Activated naive CD8-positive, alpha-beta T cell treated with anti-CD3 and anti-CD28 coated beads, Interleukin-2, amount 50 U/mL, for 24 hours (primary cell): ENCODE results near the gene RAPGEF4.

Experiments used
- ATAC-seq: fragments of 150-1000 bp; cut with Tn5 transposase; one replicate; pipeline ENCODE4 v1.10.0; 2021
- DNase-seq: peaks from one replicate; pipeline ENCODE4 v3.0.0; 2021
- H3K27ac Mint-ChIP-seq: one replicate; pipeline ENCODE4 v1.8.0; 2021; ENCODE audit warnings: mild to moderate bottlenecking, mixed read lengths
- H3K27me3 Mint-ChIP-seq: one replicate; pipeline ENCODE4 v1.8.0; 2021; ENCODE audit warnings: mixed read lengths
- H3K36me3 Mint-ChIP-seq: one replicate; pipeline ENCODE4 v1.8.0; 2021; ENCODE audit warnings: low read depth, mixed read lengths
- H3K4me1 Mint-ChIP-seq: one replicate; pipeline ENCODE4 v1.8.0; 2021; ENCODE audit warnings: mixed read lengths
- H3K4me3 Mint-ChIP-seq: one replicate; pipeline ENCODE4 v1.8.0; 2021; ENCODE audit warnings: mild to moderate bottlenecking, moderate library complexity, mixed read lengths
- H3K9me3 Mint-ChIP-seq: one replicate; pipeline ENCODE4 v1.8.0; 2021; ENCODE audit warnings: mixed read lengths

The RAPGEF4 gene

GRCh38 chr2:172985139-172985892 is 249.7 kb downstream of the RAPGEF4 start:
- Mint-ChIP-seq H3K4me3 (peak overlapping the region; percentile 45), H3K36me3 (no peaks in the 10 kb centered on the region), H3K9me3 (no peaks in the 10 kb centered on the region), H3K4me1 (peaks cover 18% of the 10 kb centered on the region), H3K27me3 (peaks cover 4% of the 10 kb centered on the region), H3K27ac (peak overlapping the region; percentile 89)
- ATAC-seq, result peak; percentile 90
- peak; percentile 30 for DNase-seq

GRCh38 chr2:172986040-172986439 is 250.4 kb downstream of the RAPGEF4 start:
- peak; percentile 80 for ATAC-seq

GRCh38 chr2:172988728-172989127 is 253.1 kb downstream of the RAPGEF4 start:
- peaks cover 18% of the 10 kb centered on the region for H3K4me1 Mint-ChIP-seq
- no peak for DNase-seq
- no peak overlapping the region for H3K27ac Mint-ChIP-seq
- ATAC-seq, result no peak
- no peaks in the 10 kb centered on the region for H3K9me3 Mint-ChIP-seq
- no peak overlapping the region for H3K4me3 Mint-ChIP-seq
- no peaks in the 10 kb centered on the region for H3K36me3 Mint-ChIP-seq
- H3K27me3 Mint-ChIP-seq, result peaks cover 4% of the 10 kb centered on the region

More at GRCh38 chr2:172986040-172986439, 250.4 kb downstream of the RAPGEF4 start:
- peak overlapping the region; percentile 89 for H3K27ac Mint-ChIP-seq
- H3K27me3 Mint-ChIP-seq, result peaks cover 4% of the 10 kb centered on the region
- peak overlapping the region; percentile 45 for H3K4me3 Mint-ChIP-seq
- H3K36me3 Mint-ChIP-seq, result no peaks in the 10 kb centered on the region
- DNase-seq, result no peak
- H3K9me3 Mint-ChIP-seq, result no peaks in the 10 kb centered on the region
- peaks cover 18% of the 10 kb centered on the region for H3K4me1 Mint-ChIP-seq

- Mint-ChIP-seq H3K4me1 (peaks cover 5% of the 10 kb centered on the region), H3K27me3 (no peaks in the 10 kb centered on the region), H3K9me3 (no peaks in the 10 kb centered on the region), H3K4me3 (no peak overlapping the region), H3K36me3 (no peaks in the 10 kb centered on the region), H3K27ac (no peak overlapping the region)
- no peak for ATAC-seq
- DNase-seq, result no peak
Observed at GRCh38 chr2:172991031-172991430, 255.4 kb downstream of the RAPGEF4 start.

- DNase-seq (no peak), ATAC-seq (no peak)
- Mint-ChIP-seq H3K4me1 (no peaks in the 10 kb centered on the region), H3K4me3 (no peak overlapping the region), H3K9me3 (no peaks in the 10 kb centered on the region), H3K27ac (no peak overlapping the region), H3K36me3 (no peaks in the 10 kb centered on the region), H3K27me3 (peaks cover 4% of the 10 kb centered on the region)
Observed at GRCh38 chr2:172993139-172993538, 257.5 kb downstream of the RAPGEF4 start.

- no peaks in the 10 kb centered on the region for H3K36me3 Mint-ChIP-seq
- H3K9me3 Mint-ChIP-seq, result no peaks in the 10 kb centered on the region
- ATAC-seq, result no peak
- no peak overlapping the region for H3K4me3 Mint-ChIP-seq
- no peak for DNase-seq
- H3K4me1 Mint-ChIP-seq, result no peaks in the 10 kb centered on the region
- peaks cover 6% of the 10 kb centered on the region for H3K27me3 Mint-ChIP-seq
- H3K27ac Mint-ChIP-seq, result no peak overlapping the region
Observed at GRCh38 chr2:172993931-172994717, 258.5 kb downstream of the RAPGEF4 start.

- Mint-ChIP-seq H3K9me3 (no peaks in the 10 kb centered on the region), H3K4me1 (no peaks in the 10 kb centered on the region), H3K27me3 (peaks cover 6% of the 10 kb centered on the region), H3K27ac (no peak overlapping the region), H3K36me3 (no peaks in the 10 kb centered on the region), H3K4me3 (no peak overlapping the region)
- ATAC-seq, result no peak
- DNase-seq, result no peak
Observed at GRCh38 chr2:172994864-172995263, 259.2 kb downstream of the RAPGEF4 start.

GRCh38 chr2:172995323-172996244 is 259.9 kb downstream of the RAPGEF4 start:
- no peak for DNase-seq
- no peak for ATAC-seq
- Mint-ChIP-seq H3K27me3 (peaks cover 10% of the 10 kb centered on the region), H3K4me3 (no peak overlapping the region), H3K27ac (no peak overlapping the region), H3K4me1 (no peaks in the 10 kb centered on the region), H3K36me3 (no peaks in the 10 kb centered on the region), H3K9me3 (no peaks in the 10 kb centered on the region)

GRCh38 chr2:172996387-172996961 is 260.8 kb downstream of the RAPGEF4 start:
- Mint-ChIP-seq H3K4me1 (no peaks in the 10 kb centered on the region), H3K27ac (no peak overlapping the region), H3K9me3 (no peaks in the 10 kb centered on the region), H3K27me3 (peaks cover 14% of the 10 kb centered on the region), H3K4me3 (no peak overlapping the region), H3K36me3 (no peaks in the 10 kb centered on the region)
- DNase-seq (no peak), ATAC-seq (no peak)

- DNase-seq (no peak), ATAC-seq (no peak)
- no peak overlapping the region for H3K27ac Mint-ChIP-seq
- no peaks in the 10 kb centered on the region for H3K4me1 Mint-ChIP-seq
- H3K9me3 Mint-ChIP-seq, result no peaks in the 10 kb centered on the region
- no peaks in the 10 kb centered on the region for H3K36me3 Mint-ChIP-seq
- H3K4me3 Mint-ChIP-seq, result no peak overlapping the region
- peaks cover 14% of the 10 kb centered on the region for H3K27me3 Mint-ChIP-seq
Observed at GRCh38 chr2:172997031-172997430, 261.4 kb downstream of the RAPGEF4 start.

GRCh38 chr2:172998547-172999272 is 263.1 kb downstream of the RAPGEF4 start:
- Mint-ChIP-seq H3K4me1 (no peaks in the 10 kb centered on the region), H3K36me3 (no peaks in the 10 kb centered on the region), H3K4me3 (no peak overlapping the region), H3K27me3 (peaks cover 14% of the 10 kb centered on the region), H3K27ac (no peak overlapping the region), H3K9me3 (no peaks in the 10 kb centered on the region)
- ATAC-seq, result no peak
- no peak for DNase-seq

- Mint-ChIP-seq H3K27ac (no peak overlapping the region), H3K4me1 (no peaks in the 10 kb centered on the region), H3K9me3 (no peaks in the 10 kb centered on the region), H3K36me3 (no peaks in the 10 kb centered on the region), H3K27me3 (peaks cover 14% of the 10 kb centered on the region), H3K4me3 (no peak overlapping the region)
- ATAC-seq (no peak), DNase-seq (no peak)
Observed at GRCh38 chr2:172999641-173000386, 264.2 kb downstream of the RAPGEF4 start.
